ENCODE measurements around the gene FAM193A.
A peak's percentile ranks its signal among the peaks of the same experiment; 100 is the strongest.
"Not testable (repeated sequence)": the region's sequence is repeated elsewhere in the genome, so short reads cannot be mapped to it uniquely, and the experiment has no call there.

Gene FAM193A

DNA sequence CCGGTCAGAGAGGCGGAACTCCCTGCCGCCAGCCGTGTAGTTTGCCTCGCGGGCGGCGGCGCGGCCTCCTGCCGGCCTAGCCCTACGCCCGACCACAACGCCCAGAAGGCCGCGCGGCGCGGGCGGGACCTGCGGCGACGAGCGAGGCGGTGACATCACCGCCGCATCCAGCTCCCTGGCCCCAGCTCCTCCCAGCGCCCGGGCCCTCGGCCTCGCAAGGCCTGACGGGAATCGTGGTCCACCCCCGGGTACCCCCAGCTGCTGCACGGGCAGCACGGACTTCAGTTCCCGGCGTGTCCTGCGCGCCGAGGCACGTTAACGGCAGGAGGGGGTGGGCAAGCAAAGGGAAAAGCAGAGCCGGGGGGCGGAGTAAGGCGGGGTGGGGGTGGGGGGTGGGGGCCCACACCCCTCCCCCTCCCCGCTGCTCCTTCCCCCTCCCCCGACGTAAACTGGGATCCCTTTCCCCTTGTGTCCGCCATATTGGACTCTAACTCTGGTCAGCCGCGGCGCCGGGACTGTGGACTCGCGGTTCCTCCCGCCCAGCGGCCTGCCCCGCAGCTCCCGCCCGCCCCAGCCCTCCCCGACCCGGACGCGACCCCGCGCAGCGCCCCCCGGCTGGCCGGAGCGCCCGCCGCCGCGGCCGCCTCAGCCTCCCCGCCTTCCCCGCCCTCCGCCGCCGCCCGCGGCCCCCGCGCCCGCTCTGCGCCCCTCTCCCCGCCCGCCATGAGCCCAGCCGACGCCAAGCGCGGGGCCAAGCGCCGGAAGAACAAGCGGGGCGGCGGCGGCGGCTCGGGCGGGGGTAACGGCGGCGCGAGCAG, at the start of gene FAM193A:
FAM193A (plus strand) TSS at position 455 of the 818 bp plus-strand sequence; CDS start at position 724, 269 bp downstream.
- peak; percentile 97 to 99 (median 99) for DNase-seq (ENCODE audit: low read depth in 2 of 3, low spot score in 1 of 3)

DNA sequence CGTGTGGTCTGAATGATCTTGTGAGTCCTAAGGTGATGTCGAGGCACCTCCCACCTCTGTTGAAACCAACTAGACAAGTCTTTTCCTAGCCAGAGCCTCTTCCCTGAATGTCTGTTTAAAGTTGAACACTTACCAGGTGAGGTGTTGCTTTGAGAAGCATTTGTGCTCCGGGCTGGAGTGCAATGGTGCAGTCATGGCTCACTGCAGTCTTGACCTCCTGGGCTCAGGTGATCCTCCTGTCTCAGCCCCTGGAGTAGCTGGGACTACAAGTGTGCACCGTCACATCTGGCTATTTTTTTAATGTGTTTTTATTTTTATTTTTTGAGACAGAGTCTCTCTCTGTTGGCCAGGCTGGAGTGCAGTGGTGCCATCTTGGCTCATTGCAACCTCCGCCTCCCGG, 49.5 kb upstream of the FAM193A start:
- DNase-seq (ENCODE audit: low read depth in 2 of 3, low spot score in 1 of 3) = no peak

DNA sequence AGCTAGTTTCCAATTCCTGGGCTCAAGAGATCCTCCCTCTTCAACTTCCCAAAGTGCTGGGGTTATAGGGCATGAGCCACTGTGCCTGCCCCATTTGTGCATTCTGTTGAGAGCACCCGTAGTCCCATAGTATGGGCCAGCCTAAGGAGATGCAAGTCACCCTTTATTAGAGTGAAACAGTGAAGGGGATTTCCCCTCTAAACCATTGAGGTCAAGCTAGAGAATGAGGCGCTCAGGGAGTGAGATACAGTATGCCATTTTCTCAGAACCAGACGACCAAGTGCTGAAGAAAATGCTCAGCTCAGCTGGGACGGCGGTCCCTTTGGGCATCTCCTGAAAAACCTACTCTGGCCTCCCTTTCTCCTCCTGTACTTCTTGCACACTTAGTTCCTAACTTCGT, 48.8 kb upstream of the FAM193A start:
- no peak for DNase-seq (ENCODE audit: low read depth in 2 of 3, low spot score in 1 of 3)

DNA sequence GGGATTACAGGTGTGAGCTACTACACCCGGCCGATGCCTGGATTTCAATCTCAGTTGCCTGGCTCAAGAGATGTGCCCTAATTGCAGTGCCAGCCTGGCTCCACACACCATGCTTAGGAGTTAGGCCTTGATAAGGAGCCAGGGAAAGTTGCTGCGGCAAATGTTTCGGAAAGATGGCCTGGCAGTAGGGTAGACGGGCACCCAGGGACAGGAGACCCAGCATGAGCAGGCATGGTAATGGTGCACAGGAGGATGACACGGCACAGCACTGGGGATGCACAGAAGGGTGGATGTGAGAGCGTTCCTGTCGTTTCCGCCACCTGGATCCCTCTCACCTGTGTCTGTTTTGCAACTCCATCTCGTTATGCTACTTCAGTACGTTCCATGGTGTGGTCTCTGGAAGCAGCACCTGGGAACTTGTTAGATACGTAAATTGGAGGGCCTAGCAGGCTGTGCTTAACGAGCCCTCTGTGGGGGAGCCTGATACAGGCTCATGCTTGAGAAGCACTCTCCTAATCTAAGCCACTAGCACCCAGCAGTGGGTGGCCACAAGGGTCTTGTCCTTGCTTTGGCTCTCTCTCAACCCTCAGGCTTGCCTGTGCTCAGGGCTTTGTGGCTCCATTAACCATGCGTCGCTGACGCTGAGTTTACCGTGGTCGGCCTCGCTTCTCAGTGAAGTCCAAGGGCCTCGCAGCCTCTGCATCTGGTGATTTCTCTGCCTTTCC, 47.2 kb upstream of the FAM193A start:
- DNase-seq (ENCODE audit: low read depth in 2 of 3, low spot score in 1 of 3) = no peak

- DNase-seq (ENCODE audit: low read depth in 2 of 3, low spot score in 1 of 3) = no peak
These were observed 46.5 kb upstream of the FAM193A start for GRCh38 chr4:2489841-2490552.

- DNase-seq (ENCODE audit: low read depth in 2 of 3, low spot score in 1 of 3) = no peak
These were observed 43.5 kb upstream of the FAM193A start for GRCh38 chr4:2492970-2493369.

- no peak for DNase-seq (ENCODE audit: low read depth in 2 of 3, low spot score in 1 of 3)
These were observed 41.5 kb upstream of the FAM193A start for GRCh38 chr4:2494992-2495391.

- no peak for DNase-seq (ENCODE audit: low read depth in 2 of 3, low spot score in 1 of 3)
These were observed 39.1 kb upstream of the FAM193A start for GRCh38 chr4:2497324-2497723.

DNA sequence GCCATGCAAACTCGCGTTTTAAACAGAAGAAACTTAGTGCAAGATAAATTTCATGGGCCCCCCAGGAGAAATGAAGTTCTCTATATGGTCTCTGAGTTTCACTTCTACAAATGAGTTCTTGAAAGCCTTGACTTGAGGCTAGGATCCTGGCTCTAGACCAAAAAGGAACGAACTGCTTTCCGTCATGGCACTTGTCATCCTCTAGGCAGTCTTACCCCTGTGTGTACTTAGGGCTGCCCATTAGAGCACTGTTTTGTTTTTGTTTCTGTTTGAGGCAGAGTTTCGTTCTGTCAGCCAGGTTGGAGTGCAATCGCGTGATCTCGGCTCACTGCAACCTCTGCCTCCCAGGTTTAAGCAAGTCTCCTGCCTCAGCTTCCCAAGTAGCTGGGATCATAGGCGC, 38.5 kb upstream of the FAM193A start:
- no peak for DNase-seq (ENCODE audit: low read depth in 2 of 3, low spot score in 1 of 3)

DNA sequence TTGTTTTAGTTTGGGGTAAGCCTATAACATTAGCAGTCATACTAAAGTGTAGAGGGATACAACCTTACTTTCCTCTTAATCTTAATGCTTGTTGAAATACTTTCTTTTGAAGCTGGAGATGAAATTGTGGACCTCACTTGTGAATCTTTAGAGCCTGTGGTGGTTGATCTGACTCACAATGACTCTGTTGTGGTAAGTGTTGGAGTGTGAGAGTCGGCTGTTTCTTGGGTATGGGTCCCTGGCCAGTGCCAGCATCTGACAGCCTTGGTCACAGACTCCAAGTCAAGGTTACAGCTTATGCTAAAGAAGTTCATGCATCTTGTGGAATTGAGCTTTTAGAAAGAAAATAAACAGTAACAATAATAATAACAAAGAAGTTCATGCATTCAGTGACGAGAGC, 35.9 kb upstream of the FAM193A start:
- no peak for DNase-seq (ENCODE audit: low read depth in 2 of 3, low spot score in 1 of 3)

GRCh38 chr4:2501034-2501594, 35.3 kb upstream of the FAM193A start:
- DNase-seq (ENCODE audit: low read depth in 2 of 3, low spot score in 1 of 3) = no peak

DNA sequence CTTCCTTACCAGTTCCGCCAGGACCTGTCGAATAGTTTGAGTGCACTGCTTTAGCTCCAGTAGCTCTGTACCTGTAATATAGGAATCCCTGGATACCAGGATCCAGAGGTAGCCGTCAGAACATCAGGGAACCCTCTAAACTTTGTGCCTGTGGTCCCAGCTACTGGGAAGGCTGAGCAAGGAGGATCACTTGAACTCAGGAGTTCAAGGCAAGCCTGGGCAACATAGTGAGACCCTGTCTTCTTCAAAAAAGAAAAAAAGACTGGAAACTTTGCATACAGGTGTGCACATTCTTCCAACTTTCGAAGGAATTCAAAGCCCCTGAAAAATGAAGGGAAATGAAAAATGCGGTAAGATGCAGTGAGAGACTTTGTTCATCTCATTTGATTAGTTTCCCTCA, 32.6 kb upstream of the FAM193A start:
- DNase-seq (ENCODE audit: low read depth in 2 of 3, low spot score in 1 of 3) = no peak

GRCh38 chr4:2507259-2507658, 29.2 kb upstream of the FAM193A start:
- DNase-seq (ENCODE audit: low read depth in 2 of 3, low spot score in 1 of 3) = no peak

DNA sequence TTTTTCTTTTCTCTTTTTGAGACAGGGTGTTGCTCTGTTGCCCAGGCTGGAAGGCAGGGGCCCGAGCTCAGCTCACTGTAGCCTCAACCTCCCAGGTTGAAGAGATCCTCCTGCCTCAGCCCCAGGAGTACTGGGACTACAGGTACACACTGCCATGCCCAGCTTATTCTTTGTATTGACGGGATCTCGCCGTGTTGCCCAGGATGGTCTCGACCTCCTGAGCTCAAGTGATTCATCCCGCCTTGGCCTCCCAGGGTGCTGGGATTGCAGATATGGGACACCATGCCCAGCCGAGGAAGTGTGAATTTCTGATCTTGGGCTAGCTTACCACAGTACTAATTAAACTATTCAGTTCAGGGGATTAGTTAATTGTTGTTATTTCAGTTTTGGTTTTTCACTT, 28.6 kb upstream of the FAM193A start:
- DNase-seq (ENCODE audit: low read depth in 2 of 3, low spot score in 1 of 3) = no peak

GRCh38 chr4:2510351-2511259, 25.8 kb upstream of the FAM193A start:
- DNase-seq (ENCODE audit: low read depth in 2 of 3, low spot score in 1 of 3) = no peak

GRCh38 chr4:2511645-2512131, 24.8 kb upstream of the FAM193A start:
- no peak for DNase-seq (ENCODE audit: low read depth in 2 of 3, low spot score in 1 of 3)

GRCh38 chr4:2512396-2513135, 23.9 kb upstream of the FAM193A start:
- DNase-seq (ENCODE audit: low read depth in 2 of 3, low spot score in 1 of 3) = no peak

DNA sequence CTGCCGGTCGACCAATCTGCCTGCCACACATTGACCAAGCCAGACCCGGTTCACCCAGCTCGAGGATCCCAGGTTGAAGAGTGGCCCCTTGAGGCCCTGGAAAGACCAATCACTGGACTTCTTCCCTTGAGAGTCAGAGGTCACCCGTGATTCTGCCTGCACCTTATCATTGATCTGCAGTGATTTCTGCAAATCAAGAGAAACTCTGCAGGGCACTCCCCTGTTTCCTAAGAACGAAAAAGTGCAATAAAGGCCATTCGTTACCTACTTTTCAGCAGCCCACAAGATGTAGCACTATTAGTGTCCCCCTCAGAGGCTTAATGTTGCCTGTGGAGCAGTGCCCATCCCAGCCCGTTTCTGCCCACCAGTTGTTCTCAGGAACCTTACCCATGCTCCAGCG, 22.3 kb upstream of the FAM193A start:
- not testable (repeated sequence) for DNase-seq (ENCODE audit: low read depth in 2 of 3, low spot score in 1 of 3)

DNA sequence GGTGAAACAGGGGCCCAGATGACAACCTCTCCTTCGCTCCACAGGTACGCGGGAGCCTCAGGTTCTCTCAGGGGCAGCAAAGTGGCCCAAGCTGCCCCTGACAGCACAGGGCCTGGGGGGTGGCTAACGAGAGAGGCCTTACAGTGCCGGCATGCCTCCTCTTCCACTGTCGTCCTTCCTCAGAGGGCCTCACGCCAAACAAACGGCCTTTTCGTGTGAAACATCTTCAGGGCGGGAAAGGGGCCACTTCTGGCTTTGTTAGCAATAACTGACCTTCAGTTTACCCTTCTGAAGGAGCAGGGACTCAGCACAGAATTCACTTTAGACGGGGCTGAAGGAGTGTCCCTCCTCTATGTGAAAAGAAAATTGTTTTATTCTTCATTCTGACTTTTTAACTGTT, 21.5 kb upstream of the FAM193A start:
- not testable (repeated sequence) for DNase-seq (ENCODE audit: low read depth in 2 of 3, low spot score in 1 of 3)

Measured in stimulated activated CD4-positive, alpha-beta T cell treated with anti-CD3 and anti-CD28 coated beads, Interleukin-12 subunit alpha, Interleukin-12 subunit beta, amount 100 ng/mL, for 48 hours (primary cell).